Articular chondrocyte of knee joint (primary cell): ENCODE measurements around the gene TMC7. TPM values are rescaled to one million over a fixed set of nuclear protein-coding genes. Genes with fewer than 3 reads are reported as not detected.

Experiments used
- small RNA-seq: library from RNA; depleted of rRNA; stranded (forward); fragments of <200 nt; gene quantifications from one replicate; pipeline ENCODE3, GENCODE V24; 2012
- total RNA-seq: library from RNA; depleted of rRNA; stranded (reverse); fragments of >200 nt; gene quantifications from 2 replicates; pipeline ENCODE4 v1.2.3, GENCODE V29; 2012

The TMC7 gene
- 1.4 and 2.5 TPM in 2 replicates for total RNA-seq

GRCh38 chr16:18983565-18984434 lies at the start of gene TMC7:
Gene TMC7, plus strand, starts transcription at chr16:18983934. Its CDS starts 130 bp downstream, at chr16:18984064.

GRCh38 chr16:19067349-19068236 lies 83.9 kb downstream of the TMC7 start, which contains the start of gene COQ7:
Gene COQ7, plus strand, starts transcription at chr16:19067614. Its CDS starts 51 bp downstream, at chr16:19067665.

Small RNAs within 50 kb of the gene (small RNA-seq; reads per million reads assigned to genes)
- not detected for gene RNU6-1340P

Other genes starting within 250 kb of the TMC7 start
- gene RPS15A, start 193.6 kb upstream of the TMC7 start, total RNA-seq, result 1,477 and 1,730 TPM in 2 replicates
- gene ARL6IP1, start 182.4 kb upstream of the TMC7 start, total RNA-seq, result 195 and 261 TPM in 2 replicates
- gene SMG1, start 57.5 kb upstream of the TMC7 start, total RNA-seq, result 79.3 and 81.7 TPM in 2 replicates
- gene COQ7, start 83.7 kb downstream of the TMC7 start, total RNA-seq, result 16.5 and 16.6 TPM in 2 replicates
- 51.1 and 51.7 TPM in 2 replicates for gene ITPRIPL2, start 130.0 kb downstream of the TMC7 start, total RNA-seq
- 0.11 and 0.13 TPM in 2 replicates for gene SYT17, start 184.3 kb downstream of the TMC7 start, total RNA-seq